Stimulated activated CD8-positive, alpha-beta memory T cell treated with anti-CD3 and anti-CD28 coated beads, Interleukin-15, amount 100 ng/mL, for 48 hours (primary cell): ENCODE data around the gene OR51B4.
"Not testable (repeated sequence)": the region's sequence is repeated elsewhere in the genome, so short reads cannot be mapped to it uniquely, and the experiment has no call there.

Experiments
- DNase-seq, 2 donors: peaks; one replicate each; pipeline ENCODE4 v3.0.0-alpha.2; 2020; ENCODE audit warnings: low read depth in 2 of 2

The OR51B4 gene

GRCh38 chr11:5274395-5274794 lies 27.4 kb downstream of the OR51B4 start:
- DNase-seq = no peak

- DNase-seq = no peak
Measured at GRCh38 chr11:5272395-5273017, 29.2 kb downstream of the OR51B4 start.

- DNase-seq = no peak
Measured at GRCh38 chr11:5269715-5270147, 32.0 kb downstream of the OR51B4 start, which contains the start of gene HBE1. Gene HBE1, minus strand, starts transcription at chr11:5269945. Its CDS starts 55 bp downstream, at chr11:5269890.

- DNase-seq = no peak
Measured at GRCh38 chr11:5267033-5267563, 34.6 kb downstream of the OR51B4 start.

GRCh38 chr11:5266609-5267008 lies 35.1 kb downstream of the OR51B4 start:
- no peak for DNase-seq

GRCh38 chr11:5265832-5266231 lies 35.9 kb downstream of the OR51B4 start:
- DNase-seq = no peak

- no peak for DNase-seq
Measured at GRCh38 chr11:5258543-5259262, 43.0 kb downstream of the OR51B4 start.

GRCh38 chr11:5257296-5257695 lies 44.5 kb downstream of the OR51B4 start:
- no peak for DNase-seq

- not testable (repeated sequence) for DNase-seq
Measured at GRCh38 chr11:5254646-5255413, 46.9 kb downstream of the OR51B4 start, which contains the start of gene HBG2. Gene HBG2, minus strand, starts transcription at chr11:5254781. Its CDS starts 53 bp downstream, at chr11:5254728.

GRCh38 chr11:5254023-5254422 lies 47.7 kb downstream of the OR51B4 start:
- not testable (repeated sequence) for DNase-seq

GRCh38 chr11:5253440-5253839 lies 48.3 kb downstream of the OR51B4 start:
- DNase-seq = not testable (repeated sequence)

GRCh38 chr11:5252919-5253265 lies 48.9 kb downstream of the OR51B4 start:
- no peak for DNase-seq

- no peak for DNase-seq
Measured at GRCh38 chr11:5252192-5252918, 49.4 kb downstream of the OR51B4 start.

GRCh38 chr11:5251746-5252145 lies 50.0 kb downstream of the OR51B4 start:
- no peak for DNase-seq
